Thyroid gland (tissue), 4 donors: ENCODE results near the gene E2F3.

Source experiments
- POLR2A ChIP-seq, 2 donors: fragments of 450-650 bp; IDR thresholded peaks; one replicate each; pipeline ENCODE4 v1.6.1; 2017; ENCODE audit warnings: antibody characterized with exemption in 2 of 2, mild to moderate bottlenecking in 2 of 2, moderate library complexity in 1 of 2
- TF ChIP-seq, protein P1 (sequence below), 6 experiments: fragments of 200-600 bp in 3 of 6; fragments of 450-650 bp in 3 of 6; sonication (generic) in 3 of 6; IDR thresholded peaks; one replicate each; pipeline ENCODE4 v1.5.1; 2016 to 2019; ENCODE audit warnings: antibody characterized with exemption in 6 of 6, mild to moderate bottlenecking in 2 of 6, inconsistent platforms in 1 of 6, moderate library complexity in 1 of 6

DNA sequence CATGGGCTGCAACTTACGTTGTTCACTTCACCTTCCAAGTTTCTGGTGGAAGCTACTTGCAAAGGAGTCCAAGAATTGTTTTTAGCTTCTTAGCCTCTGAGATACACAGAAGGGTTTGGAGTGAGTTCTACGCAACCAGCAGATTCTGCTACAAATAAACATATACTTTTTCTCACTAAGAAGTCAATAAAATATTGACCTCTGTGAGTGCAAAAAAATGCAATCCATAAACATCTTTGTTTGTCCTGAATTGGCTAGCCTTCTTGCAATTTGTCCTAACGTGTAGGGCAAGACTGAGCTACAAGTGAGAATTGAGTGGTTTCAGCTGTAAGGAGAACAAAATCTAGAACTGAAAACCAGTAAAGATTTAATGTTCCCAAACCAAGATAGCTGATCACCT is 26.2 kb upstream of the E2F3 start:
- TF ChIP-seq, protein P1, sequence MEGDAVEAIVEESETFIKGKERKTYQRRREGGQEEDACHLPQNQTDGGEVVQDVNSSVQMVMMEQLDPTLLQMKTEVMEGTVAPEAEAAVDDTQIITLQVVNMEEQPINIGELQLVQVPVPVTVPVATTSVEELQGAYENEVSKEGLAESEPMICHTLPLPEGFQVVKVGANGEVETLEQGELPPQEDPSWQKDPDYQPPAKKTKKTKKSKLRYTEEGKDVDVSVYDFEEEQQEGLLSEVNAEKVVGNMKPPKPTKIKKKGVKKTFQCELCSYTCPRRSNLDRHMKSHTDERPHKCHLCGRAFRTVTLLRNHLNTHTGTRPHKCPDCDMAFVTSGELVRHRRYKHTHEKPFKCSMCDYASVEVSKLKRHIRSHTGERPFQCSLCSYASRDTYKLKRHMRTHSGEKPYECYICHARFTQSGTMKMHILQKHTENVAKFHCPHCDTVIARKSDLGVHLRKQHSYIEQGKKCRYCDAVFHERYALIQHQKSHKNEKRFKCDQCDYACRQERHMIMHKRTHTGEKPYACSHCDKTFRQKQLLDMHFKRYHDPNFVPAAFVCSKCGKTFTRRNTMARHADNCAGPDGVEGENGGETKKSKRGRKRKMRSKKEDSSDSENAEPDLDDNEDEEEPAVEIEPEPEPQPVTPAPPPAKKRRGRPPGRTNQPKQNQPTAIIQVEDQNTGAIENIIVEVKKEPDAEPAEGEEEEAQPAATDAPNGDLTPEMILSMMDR (IDR thresholded peaks at IDR 0.05): no peak
- TF ChIP-seq POLR2A (IDR thresholded peaks at IDR 0.05): no peak
